Inflammatory macrophage treated with lipopolysaccharide for 1 hour (primary cell): ENCODE data around the gene SND1.
A peak's percentile ranks its signal among the peaks of the same experiment; 100 is the strongest.

Experiments used
- DNase-seq, 2 donors: peaks; one replicate each; pipeline ENCODE4 v3.0.0-alpha.2; 2020 to 2022

The SND1 gene

DNA sequence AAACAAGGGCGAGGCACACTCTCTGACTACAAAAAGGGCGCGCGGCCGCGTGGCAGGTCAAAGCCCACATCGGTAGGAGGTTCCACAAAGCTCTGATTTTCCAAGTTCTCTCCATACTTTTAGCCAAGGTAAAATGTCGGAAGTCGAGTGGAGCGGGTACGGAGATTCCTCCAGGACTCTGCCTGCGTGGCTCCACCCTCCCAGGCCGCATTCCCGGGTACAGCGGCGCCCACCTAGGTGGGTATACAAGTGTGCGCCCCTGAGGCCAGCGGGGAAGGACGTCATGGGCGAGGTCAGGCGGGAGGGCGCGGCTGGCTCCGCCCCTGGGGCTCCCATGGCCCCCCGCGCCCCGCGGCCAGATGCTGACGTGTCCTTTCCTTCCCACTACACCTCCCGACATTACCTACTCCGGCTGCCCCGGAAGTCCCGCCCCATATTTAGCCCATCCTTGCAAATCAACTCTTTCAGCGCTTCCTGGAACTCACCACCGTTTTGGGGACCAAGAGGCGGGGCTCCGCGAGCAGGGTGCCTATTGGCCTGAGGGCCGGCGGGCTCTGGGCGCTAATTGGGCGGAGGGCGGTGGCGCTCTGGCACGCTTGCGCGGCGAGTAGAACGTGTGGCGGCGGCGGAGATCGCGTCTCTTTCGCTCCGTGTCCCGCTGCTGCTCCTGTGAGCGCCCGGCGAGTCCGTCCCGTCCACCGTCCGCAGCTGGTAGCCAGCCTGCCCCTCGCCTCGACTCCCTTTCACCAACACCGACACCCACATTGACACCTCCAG lies at the start of gene SND1:
TSS of gene SND1 (plus strand) at position 639 of the 777 bp plus-strand sequence. CDS start 180 bp downstream, outside the sequence.
- DNase-seq: peak; percentile 96 to 99

DNA sequence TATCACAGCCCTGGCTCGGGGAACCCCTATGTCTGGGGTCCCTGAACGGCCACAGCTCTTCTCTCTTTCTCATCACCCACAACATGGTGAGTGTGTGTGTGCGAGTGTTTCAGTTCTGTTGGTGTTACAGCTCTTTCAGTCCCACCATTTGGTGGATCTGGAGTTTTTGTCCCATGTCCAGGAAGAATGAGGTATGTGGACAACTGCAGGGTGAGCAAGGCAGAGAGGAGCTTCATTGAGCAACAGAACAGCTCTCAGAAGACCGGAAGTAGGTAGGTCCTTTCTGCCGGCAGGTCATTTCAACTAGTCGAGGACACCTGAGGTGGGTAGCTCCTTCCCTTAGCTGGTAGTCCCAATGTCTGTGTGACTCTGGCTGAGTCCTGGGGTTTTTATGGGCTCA lies 43.5 kb upstream of the SND1 start:
- DNase-seq: no peak

DNA sequence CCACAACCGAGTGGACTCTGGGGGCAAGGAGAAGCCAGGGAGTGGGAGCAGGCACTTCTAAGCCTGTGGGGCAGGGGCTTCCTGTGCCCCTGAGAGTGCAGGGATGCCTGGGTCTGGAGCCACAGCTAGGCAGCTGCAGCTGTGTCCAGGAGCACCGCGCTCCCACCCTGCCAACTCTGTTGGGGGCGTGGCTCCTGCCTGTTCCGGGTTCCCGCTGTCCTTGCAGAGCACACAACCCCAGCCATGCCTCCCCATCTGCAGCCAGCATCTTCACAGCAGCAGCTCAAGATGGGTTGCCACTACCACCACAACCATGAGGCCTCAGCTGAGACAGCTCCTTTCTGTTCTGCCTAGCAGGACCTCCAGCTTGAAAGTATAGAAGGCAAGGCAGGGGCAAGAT lies 42.7 kb upstream of the SND1 start:
- DNase-seq: no peak

DNA sequence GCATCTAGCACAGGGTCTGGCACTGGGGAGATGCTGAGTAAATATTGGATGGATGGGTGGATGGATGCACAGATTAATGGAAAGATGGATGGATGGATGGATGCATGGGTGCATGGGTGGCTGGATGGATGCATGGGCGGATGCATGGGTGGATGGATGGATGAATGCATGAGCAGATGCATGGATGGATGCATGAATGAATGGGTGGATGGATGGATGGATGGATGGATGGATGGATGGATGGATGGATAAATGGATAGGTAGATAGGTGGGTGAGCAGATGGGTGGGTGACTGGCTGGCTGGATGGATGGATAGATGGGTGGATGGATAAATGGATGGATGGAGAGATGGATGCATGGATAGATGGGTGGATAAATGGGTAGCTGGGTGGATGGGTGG lies 39.7 kb upstream of the SND1 start:
- no peak for DNase-seq

DNA sequence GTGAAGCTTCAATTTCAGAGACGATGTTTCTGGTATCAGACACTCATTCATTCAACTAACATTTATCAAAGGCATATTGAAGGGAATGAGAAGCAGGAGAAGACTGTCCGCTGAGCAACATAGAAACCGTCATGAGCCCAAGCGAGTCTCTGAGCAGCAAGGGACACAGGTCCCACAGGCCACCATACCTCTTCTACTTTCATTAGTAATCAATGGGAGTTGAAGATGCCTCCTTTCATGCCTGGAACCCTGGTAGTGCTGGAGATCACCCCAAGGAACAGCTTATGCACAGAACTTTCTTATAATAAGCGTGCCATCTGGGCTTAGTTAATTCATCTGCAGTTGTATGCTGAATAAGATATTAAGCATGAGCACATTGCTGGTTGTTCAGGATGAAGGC lies 35.3 kb upstream of the SND1 start:
- no peak for DNase-seq

DNA sequence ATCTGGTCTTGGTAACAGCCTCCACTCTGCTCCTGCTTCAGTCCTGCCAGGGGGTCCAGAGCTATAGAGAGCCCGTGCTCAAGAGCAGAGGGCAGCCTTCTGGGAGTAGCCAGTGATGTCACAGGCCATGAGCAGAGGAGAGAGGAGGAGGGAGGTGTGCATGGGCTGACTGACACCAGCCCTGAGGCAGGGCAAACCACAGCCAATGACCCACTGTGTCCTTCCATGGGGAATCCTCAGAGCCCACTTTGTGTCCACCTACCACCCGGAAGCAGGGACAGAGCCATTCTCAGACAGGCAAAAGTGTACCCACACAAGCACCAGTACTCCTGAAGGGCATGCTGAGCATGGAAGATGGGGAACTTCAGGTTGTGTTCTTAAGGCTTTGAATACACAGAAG lies 34.0 kb upstream of the SND1 start, which contains the start of gene PAX4:
TSS of gene PAX4 (minus strand) at position 101 of the 400 bp plus-strand sequence. CDS start 2,214 bp downstream, outside the sequence.
- DNase-seq: no peak

DNA sequence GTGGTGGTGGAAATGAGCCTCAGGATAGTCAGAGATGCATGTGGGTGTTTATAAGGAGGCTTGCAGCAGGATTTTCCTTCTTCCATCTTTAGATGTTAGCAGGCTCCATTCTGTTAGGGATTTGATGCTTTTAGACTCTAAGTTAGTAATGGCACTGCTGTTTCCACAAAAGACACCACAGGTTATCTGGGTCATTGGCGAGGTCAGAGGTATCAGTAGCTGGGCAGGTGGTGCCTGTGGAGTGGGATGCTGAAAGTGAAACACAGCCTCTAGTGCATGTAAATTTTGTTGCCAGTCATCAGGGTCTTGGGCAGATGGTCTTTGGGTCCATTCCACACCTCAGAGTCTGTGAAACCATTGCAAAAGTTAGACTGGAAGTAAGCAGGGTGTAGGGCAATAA lies 33.2 kb upstream of the SND1 start:
- no peak for DNase-seq

DNA sequence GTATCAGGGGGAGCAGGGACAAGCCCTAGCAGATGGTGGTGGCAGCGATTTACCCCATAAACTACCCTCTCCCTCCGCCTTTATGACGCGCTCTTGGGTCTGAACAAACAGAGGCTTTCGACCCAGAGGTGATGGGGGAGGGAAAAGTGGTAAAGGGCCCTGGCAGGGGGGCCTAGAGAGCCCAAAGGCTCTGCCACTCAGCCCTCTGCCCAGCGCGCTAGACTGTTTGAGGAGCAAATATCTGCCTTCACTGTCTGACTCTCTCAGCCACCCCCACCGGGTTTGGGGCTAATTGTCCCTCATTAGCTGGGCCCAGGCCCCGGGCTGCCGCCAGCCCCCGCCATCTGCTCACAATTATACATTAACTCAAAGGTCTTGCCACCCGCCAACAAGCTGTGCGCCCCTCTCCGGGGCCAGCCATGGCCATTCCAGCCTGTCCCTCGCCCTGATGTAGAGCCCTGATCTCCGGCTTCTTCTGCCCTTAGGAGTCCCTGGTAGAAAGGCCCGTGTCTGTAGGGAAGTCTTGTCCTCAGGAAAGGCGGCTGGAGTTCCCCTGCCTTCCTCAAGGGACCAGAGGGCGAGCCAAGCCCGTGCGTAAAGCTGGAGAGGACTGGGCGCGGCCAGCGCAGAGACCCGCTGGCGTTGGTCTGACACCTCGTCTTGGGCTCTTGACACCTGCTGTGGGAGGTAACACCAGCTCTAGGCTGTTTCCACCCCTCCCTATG lies 32.2 kb upstream of the SND1 start:
- DNase-seq: no peak

DNA sequence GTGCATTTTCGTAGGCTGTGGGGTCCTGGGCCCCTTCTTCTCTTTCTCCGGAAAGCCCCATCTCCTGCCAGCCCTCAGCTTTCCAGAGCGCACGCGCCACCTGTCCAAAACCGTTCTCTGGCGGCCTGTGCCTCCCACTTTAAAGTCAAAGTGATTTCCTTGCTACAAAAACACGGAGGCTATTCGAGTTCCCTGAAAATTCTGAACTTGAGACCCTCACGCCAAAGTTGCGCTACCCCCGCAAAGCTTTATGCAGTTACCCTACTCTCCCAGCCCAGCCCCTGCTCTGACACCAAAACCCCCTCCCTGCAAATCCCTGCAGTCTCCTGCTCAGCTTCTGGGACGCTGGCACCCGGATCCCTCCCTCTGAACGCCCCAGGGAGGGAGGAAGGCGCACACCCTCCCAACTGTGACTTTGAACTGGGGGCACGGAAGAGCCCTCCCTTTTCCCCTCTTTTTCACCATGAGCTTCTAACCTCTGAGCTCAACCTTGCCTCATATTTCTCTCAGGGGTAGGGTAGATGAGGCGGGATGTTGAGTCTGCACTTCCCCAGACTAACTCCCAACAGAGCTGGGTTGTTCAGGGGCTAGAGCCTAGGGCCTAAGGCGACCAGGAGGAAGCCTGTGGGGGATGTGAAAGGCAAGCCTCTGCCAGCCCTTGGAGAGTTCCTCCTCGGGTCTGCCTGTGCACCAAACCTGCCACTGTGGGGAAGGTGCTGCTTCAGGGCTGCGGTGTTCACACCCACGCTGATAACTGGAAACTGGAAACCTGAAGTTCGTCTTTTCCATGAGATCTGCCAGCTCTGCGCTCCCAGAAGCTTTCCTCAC lies 31.4 kb upstream of the SND1 start:
- DNase-seq: no peak

DNA sequence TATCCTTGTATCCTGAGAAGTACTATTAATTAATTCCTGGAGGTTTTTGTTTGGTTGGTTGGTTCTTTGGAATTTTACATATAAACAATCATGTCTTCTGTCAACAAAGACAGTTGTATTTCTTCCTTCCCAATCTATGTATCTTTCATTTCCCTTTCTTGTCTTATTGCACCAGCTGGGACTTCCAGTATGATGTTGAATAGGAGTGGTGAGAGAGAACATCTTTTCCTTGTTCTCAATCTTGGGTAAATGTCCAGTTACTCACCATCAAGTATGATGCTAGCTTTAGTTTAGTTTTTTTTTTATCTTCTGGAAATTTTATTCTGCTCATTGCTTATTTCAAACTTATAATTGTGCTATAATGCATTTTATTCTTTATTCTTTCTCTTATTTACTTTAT lies 26.7 kb upstream of the SND1 start:
- peak; percentile 51 to 60 for DNase-seq

DNA sequence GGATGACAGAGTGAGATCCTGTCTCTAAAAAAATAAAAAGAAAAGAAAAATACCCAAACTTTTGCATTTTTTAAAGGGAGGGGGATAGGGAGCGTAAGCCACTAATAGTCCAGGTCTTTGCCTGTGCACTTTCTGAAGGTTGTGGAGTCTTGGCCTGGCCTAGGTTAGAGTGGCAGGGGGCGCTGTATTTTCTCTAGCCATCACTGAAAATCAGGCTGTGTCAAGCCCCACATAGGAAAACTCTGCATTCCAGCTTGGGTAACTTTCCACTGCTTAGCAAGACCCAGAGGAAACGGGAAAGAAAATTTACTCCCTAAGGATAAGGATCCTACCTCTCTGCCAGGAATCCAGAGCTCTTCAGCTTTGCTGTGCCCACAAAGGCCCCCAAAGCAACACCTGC lies 23.5 kb upstream of the SND1 start:
- DNase-seq: no peak

DNA sequence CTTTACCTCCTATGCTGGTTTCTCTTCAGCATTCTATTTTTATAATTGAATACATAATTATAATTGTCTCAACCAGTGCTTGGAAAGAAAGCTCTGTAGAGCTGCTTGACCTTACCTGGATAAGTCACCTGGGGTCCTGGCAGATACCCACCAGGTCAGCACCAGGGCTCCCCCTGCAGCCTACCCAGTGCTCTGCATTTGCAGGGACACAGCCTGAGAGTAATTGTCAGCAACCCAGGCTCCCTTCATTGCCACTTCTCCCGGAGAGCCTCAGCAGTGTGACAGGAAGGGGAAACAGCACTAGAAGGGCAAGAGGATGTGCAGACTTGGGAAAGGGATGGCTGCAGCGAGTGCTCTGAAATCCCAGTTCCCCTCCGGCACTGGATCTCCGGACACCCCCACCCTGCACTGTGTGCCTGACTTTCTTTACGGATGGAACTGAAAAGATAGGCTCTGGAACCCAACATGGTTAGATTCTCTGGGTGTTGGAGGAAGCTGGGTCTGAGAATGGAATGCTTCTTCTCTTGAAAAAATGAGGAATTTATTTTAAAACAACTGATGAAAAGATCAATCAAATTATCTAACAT lies 22.6 kb upstream of the SND1 start:
- peak; percentile 9 to 17 for DNase-seq

DNA sequence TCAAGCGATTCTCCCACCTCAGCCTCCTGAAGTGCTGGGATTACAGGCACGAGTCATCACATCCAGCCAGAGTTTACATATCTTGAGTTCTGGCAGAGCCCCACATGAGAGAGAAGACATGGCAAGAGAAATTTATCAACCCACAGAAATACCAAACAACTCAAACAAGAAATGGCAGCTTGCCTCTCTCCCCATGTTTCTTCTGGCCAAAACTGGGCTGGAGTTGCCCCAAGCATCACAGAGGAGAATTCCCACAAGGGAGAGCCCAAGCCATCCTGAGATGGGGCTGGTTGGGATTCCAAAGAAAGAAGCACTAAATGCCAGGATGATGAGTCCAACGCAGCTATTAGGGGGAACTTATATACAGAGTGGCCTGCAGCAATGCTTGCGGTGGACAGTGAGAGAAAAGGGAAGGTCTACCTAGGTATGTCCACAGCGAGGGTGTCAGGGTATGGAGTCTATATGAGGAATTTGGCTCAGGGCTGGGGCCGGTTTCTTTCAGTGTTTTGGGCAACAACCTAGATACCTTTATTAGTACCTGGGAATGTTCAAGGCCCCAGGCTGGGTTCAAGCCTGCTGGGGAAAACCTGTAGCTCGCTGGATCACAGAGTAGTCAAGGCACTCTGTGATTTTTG lies 19.6 kb upstream of the SND1 start:
- DNase-seq: no peak

DNA sequence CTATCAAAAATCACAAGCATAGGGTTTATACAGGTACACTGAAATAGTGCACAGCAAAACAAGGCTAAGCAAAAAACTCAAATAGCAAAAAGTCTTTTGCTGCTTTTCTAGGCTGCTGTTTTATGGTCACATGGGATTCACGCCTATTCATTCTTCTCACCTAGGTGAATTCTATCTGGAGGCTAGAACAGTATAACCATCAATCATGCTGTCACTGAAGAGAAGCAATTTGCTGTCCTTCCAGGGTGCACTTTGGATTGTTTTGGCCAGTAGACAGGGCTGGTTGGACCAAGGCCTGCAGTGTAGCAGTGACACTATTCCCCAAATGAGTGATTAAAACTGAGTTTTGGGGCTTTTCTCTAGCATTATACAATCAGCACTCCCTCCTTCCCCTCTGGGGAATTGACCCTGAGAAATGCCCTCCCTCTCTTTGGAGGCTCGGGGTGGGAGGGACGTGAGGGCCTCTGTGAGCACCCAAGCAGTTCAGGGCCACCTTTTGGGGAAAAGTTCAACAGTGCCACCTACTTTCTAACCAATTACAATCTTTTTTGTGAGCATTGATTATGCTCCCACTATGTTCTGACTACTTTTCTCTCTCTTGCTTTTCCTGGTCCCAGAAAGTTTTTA lies 16.2 kb upstream of the SND1 start:
- no peak for DNase-seq

DNA sequence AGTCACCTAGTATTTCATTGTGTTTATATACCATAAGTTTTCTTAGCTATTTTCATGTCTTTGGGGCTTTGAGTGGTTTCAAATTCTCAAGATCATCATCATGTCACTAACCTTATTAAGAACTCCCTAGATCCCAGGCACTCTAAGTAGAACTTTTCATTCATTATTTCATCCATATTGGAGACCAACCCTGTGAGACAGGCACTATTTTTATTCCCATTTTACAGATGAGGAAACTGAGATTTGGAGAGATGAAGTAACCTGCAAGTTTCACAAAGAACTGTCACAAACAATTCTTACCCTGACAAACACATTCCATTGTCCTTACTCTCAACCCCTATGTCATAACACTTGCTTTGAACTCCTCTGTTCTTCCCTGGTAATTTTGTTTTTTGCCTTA lies 13.8 kb upstream of the SND1 start:
- no peak for DNase-seq

DNA sequence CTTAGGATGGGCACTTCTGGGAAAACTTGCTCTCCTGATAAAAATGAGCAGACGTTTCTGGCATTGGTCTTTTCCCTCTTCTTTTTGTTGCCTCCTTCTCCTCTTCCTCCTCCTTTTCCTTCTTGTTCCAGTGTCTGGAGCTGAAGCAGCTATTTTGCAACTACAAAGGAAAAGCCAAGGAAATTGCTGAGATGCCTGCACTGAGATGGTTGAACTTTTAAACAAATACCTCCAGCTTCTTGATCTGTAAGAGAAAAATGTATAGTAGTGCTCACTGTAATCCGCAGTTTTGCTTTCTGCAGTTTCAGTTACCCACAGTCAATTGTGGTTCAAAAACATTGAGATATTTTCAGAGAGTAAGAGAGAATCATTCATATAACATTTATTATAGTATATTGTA lies 7.5 kb upstream of the SND1 start:
- no peak for DNase-seq

DNA sequence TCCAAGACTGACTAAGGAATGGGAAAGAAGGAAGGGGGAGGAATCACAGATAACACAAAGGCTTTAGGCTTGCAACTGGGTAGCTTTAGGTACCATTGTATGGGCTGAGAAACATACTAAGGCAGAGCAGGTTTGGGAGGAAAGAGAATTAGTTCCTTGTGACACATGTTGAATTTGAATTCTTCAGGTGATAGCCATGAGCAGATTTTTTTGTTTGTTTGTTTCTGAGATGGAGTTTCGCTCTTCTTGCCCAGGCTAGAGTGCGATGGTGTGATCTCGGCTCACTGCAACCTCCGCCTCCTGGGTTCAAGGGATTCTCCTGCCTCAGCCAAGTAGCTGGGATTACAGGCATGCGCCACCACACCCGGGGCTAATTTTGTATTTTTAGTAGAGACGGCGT lies 4.4 kb upstream of the SND1 start:
- no peak for DNase-seq

DNA sequence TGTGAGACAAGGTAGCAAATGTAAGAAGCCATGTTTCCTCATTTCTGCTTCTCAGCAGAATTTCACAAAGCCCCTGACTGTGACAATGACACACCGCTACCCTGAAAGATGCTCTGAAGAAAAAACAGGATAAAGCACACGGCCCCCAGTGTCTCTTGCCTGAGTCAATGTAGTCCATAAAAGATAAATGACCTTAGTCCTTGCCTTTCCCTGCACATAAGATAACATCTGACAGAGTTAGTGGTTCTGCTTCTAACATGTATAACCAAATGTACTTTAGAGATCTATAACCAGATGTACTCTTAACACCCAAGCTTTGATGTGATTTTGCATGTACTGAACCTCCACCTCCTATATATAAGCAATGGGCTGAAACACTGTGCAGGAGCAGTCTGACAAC lies 3.0 kb upstream of the SND1 start:
- DNase-seq: no peak

DNA sequence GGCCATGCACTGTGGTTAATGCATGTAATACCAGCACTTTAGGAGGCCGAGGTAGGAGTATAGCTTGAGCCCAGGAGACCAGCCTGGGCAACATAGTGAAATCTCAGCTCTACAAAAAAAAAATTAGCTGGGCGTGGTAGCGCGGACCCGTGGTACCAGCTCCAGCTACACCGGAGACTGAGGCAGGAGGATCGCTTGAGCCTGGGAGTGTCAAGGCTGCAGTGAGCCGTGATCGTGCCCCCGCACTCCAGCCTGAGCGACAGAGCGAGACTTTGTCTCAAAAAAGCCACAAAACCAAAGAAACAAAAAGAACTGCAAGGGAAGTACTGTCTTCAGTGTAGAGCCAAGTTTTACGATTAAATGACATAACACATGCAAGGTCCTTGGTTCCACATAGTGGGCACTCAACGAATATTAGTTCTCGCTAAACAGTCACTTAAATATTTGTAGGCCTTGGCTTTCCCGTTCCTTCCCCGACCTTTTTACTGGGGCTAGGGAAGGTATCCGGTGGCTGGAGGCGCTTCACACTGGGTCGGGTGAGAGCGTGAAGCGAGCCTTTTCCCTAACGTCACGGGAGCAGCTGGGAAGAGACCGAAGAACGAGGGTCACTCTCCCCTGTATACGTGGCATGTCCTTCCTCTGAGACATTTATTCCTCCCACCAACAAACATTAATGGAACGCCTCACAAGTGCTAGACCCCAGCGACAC lies 993 bp upstream of the SND1 start:
- peak; percentile 5 to 26 for DNase-seq

DNA sequence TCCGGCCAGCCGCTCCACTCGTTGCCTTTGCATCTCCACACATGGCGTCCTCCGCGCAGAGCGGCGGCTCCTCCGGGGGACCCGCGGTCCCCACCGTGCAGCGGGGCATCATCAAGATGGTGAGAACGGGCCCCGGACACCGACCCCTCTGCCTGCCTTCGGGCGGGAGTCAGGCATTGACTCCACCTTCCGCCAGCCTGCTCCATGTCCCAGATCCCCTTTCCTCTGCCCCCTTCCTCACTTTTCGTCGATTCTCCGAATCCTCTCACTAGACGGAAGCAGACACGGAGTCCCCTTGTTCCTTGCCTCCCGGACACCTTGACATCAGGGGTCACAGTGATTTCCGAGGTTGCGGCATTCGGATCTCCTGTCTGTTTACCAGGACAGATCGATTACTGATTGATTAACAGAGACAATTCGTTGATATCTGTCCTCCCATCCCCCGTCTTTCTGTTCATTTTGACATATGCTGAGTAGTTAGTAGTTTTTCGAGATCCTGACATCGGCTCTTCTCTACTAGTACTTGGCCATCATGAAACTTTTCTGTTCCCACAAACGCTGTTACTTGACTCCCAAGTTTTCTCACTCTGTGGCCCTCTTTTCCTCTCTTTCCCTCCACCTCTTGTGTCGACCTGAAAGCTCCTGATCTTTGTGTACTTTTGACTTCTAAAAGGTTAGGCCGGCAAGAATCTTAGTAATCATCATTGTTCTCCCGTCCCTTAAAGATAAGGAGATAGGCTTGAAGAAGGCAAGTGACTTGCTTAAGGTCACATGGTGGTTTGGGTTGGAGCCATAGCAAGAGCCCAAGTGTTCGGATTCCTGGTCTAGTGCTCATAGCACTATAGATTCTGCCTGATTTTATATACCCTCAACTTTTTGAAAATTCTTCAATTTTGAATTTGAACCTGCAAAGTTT lies 597 bp downstream of the SND1 start:
- peak in 1 of 2 donors; percentile 15 for DNase-seq
